Upper lobe of right lung (tissue), 1 donor: ENCODE results near the gene UBE2K. TPM values are rescaled to one million over a fixed set of nuclear protein-coding genes. Genes with fewer than 3 reads are reported as not detected.
"Not testable (repeated sequence)": the region's sequence is repeated elsewhere in the genome, so short reads cannot be mapped to it uniquely, and the experiment has no call there.

ENCODE experiments used
- ATAC-seq: fragments of 200-7000 bp; cut with Tn5 transposase; one replicate; pipeline ENCODE4 v1.9.1; 2020; ENCODE audit warnings: mild to moderate bottlenecking, moderate library complexity
- DNase-seq: peaks from one replicate; pipeline ENCODE4 v3.0.0-alpha.2; 2020
- H3K27ac ChIP-seq: fragments of 200-600 bp; one replicate; pipeline ENCODE4 v1.8.0; 2022
- H3K27me3 ChIP-seq: fragments of 200-600 bp; one replicate; pipeline ENCODE4 v1.8.0; 2022; ENCODE audit warnings: mild to moderate bottlenecking
- H3K36me3 ChIP-seq: fragments of 200-600 bp; one replicate; pipeline ENCODE4 v1.8.0; 2022
- H3K4me1 ChIP-seq: fragments of 200-600 bp; one replicate; pipeline ENCODE4 v1.8.0; 2022
- H3K4me3 ChIP-seq: fragments of 200-600 bp; one replicate; pipeline ENCODE4 v1.8.0; 2022; ENCODE audit warnings: mild to moderate bottlenecking
- H3K9me3 ChIP-seq: fragments of 200-600 bp; one replicate; pipeline ENCODE4 v1.8.0; 2022
- intact Hi-C: fragments of 100-400 bp; cut with DNase I; formaldehyde crosslinking; loops from one replicate; pipeline ENCODE4 v1.11.0; 2022
- total RNA-seq: library from RNA; stranded (reverse); fragmentation: NEBNext Ultra II Directional; extraction: Animal tissue kit (Norgen Biotek cat#: 25700); gene quantifications from one replicate; pipeline ENCODE4 v1.2.1, GENCODE V29; 2021
- TF ChIP-seq, protein P1 (sequence below): fragments of 200-600 bp; IDR thresholded peaks from one replicate; pipeline ENCODE4 v1.8.0; 2022; ENCODE audit warnings: antibody characterized with exemption
- donor health status: DM: no; HTN: yes; CAD: no; lungs with severe emphysema.

Gene UBE2K
- total RNA-seq, 1 donor from 2014 or later, result 51.4 TPM

DNA sequence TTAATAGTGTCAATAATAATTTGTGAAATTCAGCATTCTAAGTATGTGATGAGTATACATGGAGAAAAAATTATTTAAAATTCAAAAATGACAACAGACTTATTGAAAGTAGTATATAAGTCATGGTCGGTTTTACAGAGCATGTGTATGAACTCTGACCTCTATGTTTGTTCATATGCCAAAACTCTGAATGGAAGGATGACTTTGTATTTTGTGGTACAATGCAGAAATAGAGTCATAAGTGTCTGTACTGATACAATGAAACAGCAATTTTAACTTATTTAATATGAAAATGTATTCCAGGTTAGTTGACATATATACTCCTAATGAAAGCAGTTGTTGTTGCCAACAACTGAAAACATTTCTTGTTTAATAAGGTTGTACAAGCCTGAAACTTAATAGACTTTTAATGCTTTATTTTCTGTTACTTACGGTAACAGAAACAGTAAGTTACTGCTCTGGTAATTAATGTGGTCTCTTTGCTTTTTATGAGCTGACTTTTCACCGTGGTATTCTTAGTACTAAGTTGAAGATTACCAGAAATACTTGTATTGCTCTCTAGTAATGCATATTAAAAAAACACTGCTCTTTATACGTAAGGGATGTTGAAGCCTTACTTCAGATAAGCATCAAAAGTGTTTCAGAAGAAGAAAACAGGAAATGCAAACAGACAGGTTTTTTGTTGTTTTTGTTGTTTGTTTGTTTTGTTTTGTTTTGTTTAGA is 1.9 kb downstream of the UBE2K start:
- peak overlapping the region; percentile 78 for H3K4me3 ChIP-seq
- no peaks in the 10 kb centered on the region for H3K9me3 ChIP-seq
- H3K36me3 ChIP-seq, result peaks cover 16% of the 10 kb centered on the region
- peaks cover 30% of the 10 kb centered on the region for H3K4me1 ChIP-seq
- no peak overlapping the region for H3K27ac ChIP-seq
- ATAC-seq, result no peak
- intact Hi-C loops, result no loop called here
- no peak for DNase-seq
- TF ChIP-seq, protein P1, sequence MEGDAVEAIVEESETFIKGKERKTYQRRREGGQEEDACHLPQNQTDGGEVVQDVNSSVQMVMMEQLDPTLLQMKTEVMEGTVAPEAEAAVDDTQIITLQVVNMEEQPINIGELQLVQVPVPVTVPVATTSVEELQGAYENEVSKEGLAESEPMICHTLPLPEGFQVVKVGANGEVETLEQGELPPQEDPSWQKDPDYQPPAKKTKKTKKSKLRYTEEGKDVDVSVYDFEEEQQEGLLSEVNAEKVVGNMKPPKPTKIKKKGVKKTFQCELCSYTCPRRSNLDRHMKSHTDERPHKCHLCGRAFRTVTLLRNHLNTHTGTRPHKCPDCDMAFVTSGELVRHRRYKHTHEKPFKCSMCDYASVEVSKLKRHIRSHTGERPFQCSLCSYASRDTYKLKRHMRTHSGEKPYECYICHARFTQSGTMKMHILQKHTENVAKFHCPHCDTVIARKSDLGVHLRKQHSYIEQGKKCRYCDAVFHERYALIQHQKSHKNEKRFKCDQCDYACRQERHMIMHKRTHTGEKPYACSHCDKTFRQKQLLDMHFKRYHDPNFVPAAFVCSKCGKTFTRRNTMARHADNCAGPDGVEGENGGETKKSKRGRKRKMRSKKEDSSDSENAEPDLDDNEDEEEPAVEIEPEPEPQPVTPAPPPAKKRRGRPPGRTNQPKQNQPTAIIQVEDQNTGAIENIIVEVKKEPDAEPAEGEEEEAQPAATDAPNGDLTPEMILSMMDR, result no peak
- H3K27me3 ChIP-seq, result no peaks in the 10 kb centered on the region

DNA sequence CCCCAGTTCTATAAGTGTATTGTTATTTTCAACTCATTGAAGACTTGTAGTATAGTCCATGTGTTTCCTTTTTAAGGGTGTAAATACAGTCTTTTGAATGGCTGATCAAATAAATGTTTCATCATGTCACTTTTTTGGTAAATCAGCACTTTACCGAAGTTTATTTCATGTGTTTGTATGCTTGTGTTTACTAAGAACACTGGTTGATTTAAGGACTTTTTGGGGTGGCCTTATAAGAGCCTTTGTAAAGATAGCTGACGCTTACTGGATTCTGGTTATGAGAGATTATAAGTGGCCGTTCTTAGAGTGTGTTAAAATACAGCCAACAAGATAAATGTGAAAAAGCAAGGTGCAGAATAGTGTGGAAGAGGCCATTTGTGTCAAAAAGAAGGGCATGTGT is 2.6 kb downstream of the UBE2K start:
- DNase-seq, result no peak
- H3K9me3 ChIP-seq, result no peaks in the 10 kb centered on the region
- peaks cover 16% of the 10 kb centered on the region for H3K36me3 ChIP-seq
- H3K27ac ChIP-seq, result no peak overlapping the region
- no peak for ATAC-seq
- intact Hi-C loops, result no loop called here
- no peaks in the 10 kb centered on the region for H3K27me3 ChIP-seq
- peaks cover 30% of the 10 kb centered on the region for H3K4me1 ChIP-seq
- TF ChIP-seq, protein P1, result no peak
- H3K4me3 ChIP-seq, result peak overlapping the region; percentile 78

DNA sequence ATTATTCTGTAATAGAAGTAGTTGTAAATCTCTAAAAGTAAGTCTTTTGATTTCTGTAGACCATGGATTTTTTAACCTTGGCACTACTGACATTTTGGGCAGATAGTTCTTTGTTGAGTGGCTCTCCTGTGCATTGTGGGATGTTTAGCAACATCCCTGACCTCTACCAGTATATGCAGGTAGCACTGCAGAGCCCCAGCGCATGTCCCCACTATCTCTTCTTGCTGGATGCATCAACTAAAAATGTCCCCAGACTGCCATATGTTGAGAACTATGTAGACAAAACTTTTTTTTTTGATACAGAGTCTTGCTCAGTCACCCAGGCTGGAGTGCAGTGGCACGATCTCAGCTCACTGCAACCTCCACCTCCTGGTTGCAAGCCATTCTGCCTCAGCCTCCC is 4.8 kb downstream of the UBE2K start:
- intact Hi-C loops, result no loop called here
- DNase-seq (no peak), ATAC-seq (no peak)
- H3K9me3 ChIP-seq, result no peaks in the 10 kb centered on the region
- H3K4me1 ChIP-seq, result peaks cover 36% of the 10 kb centered on the region
- peaks cover 16% of the 10 kb centered on the region for H3K36me3 ChIP-seq
- H3K27me3 ChIP-seq, result no peaks in the 10 kb centered on the region
- H3K27ac ChIP-seq, result no peak overlapping the region
- no peak overlapping the region for H3K4me3 ChIP-seq
- TF ChIP-seq, protein P1, result no peak

DNA sequence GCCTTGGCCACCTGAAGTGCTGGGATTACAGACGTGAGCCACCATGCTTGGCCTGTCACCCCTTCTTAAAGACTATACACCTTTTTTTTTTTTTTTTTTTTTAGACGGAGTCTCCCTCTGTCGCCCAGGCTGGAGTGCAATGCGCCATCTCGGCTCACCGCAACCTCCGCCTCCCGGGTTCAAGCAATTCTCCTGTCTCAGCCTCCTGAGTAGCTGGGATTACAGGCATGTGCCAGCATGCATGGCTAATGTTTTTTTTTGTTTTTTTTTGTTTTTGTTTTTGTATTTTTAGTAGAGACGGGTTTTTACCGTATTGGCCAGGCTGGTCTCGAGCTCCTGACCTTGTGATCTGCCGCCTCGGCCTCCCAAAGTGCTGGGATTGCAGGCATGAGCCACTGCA is 6.9 kb downstream of the UBE2K start:
- ATAC-seq, DNase-seq, H3K9me3 ChIP-seq, H3K27me3 ChIP-seq, intact Hi-C loops, H3K27ac ChIP-seq, H3K4me3 ChIP-seq: not testable (repeated sequence)
- peaks cover 16% of the 10 kb centered on the region for H3K36me3 ChIP-seq
- peaks cover 37% of the 10 kb centered on the region for H3K4me1 ChIP-seq

DNA sequence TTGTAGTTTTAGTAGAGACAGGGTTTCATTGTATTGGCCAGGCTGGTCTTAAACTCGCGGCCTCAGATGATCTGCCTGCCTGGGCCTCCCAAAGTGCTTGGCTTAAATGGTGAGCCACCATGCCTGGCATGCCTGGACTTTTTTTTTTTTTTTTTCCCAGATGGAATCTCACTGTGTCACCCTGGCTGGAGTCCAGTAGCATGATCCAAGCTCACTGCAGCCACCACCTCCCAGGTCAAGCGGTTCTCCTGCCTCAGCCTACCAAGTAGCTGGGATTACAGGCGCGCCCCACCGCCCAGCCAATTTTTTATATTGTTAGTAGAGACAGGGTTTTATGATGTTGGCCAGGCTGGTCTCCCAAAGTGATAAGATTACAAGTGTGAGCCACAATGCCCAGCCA is 8.4 kb downstream of the UBE2K start:
- ATAC-seq (peak; percentile 36), DNase-seq (no peak)
- Histone ChIP-seq H3K36me3 (peaks cover 16% of the 10 kb centered on the region), H3K9me3 (no peaks in the 10 kb centered on the region), H3K4me3 (no peak overlapping the region), H3K4me1 (peaks cover 25% of the 10 kb centered on the region), H3K27ac (no peak overlapping the region), H3K27me3 (no peaks in the 10 kb centered on the region)
- intact Hi-C loops, result no loop called here
- TF ChIP-seq, protein P1, result no peak

DNA sequence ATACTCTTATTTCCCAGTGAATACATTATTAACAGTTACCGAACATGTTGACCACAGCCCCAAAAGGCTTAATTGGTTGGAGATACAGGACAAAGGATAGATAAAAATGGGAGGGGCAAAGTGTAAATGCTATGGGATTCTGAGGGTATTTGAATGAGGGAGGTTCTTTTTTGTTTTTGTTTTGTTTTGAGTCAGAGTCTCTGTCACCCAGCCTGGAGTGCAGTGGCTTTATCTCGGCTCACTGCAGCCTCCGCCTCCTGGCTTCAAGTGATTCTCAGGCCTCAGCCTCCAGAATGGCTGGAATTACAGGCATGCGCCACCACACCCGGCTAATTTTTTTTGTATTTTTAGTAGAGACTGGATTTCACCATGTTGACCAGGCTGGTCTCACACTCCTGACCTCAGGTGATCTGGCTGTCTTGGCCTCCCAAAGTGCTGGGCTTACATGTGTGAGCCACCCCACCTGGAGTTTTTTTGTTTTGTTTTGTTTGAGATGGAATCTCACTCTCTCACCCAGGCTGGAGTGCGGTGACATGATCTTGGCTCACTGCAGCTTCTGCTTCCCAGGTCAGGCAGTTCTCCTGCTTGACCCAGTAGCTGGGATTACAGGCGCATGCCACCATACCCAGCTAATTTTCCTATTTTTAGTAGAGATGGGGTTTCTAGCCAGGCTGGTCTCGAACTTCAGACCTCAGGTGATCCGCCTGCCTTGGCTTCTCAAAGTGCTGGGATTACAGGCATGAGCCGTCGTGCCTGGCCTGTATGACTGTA is 9.0 kb downstream of the UBE2K start:
- Histone ChIP-seq H3K4me3 (no peak overlapping the region), H3K36me3 (peaks cover 13% of the 10 kb centered on the region), H3K4me1 (peaks cover 26% of the 10 kb centered on the region), H3K27ac (no peak overlapping the region), H3K27me3 (no peaks in the 10 kb centered on the region), H3K9me3 (no peaks in the 10 kb centered on the region)
- no peak for ATAC-seq
- DNase-seq, result no peak
- TF ChIP-seq, protein P1, result no peak
- intact Hi-C loops, result no loop called here
